IPS-18c (cell line): ENCODE results near the gene HIPK4.
"Not testable (repeated sequence)": the region's sequence is repeated elsewhere in the genome, so short reads cannot be mapped to it uniquely, and the experiment has no call there.

Experiments used
- H3K4me3 ChIP-seq: 2 replicates; pipeline ENCODE4 v1.7.0; 2013; ENCODE audit warnings: low read depth, mild to moderate bottlenecking, low read length, moderate library complexity; ENCODE audit not compliant: insufficient read depth
- H3K9me3 ChIP-seq: one replicate; pipeline ENCODE4 v1.6.1; 2013; ENCODE audit warnings: mild to moderate bottlenecking, low read length, moderate library complexity; ENCODE audit not compliant: control insufficient read depth, insufficient read depth

Gene HIPK4

GRCh38 chr19:40335855-40336600, 54.0 kb downstream of the HIPK4 start:
- Histone ChIP-seq H3K9me3 (no peaks in the 10 kb centered on the region), H3K4me3 (no peak overlapping the region)

DNA sequence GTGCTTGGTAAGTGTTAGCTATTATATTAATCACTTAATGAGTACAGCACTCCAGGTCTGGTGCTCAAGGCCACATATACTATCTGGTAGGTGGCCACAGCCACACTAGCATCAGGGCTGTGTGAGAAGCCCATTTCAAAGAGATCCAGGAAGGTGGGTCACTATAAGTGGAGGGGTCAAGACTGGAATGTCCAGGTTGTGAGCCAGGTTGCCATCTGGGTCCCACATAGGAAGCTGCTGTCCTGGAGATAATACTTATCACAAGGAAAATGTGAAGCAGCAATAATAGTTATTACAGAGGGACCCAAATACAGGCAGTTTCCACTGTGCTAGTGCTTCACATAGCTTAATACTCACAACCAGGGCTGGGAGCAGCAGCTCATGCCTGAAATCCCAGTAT, 54.9 kb downstream of the HIPK4 start:
- no peak overlapping the region for H3K4me3 ChIP-seq
- no peaks in the 10 kb centered on the region for H3K9me3 ChIP-seq

- not testable (repeated sequence) for H3K4me3 ChIP-seq, H3K9me3 ChIP-seq
Measured at GRCh38 chr19:40333083-40333482, 56.9 kb downstream of the HIPK4 start.

DNA sequence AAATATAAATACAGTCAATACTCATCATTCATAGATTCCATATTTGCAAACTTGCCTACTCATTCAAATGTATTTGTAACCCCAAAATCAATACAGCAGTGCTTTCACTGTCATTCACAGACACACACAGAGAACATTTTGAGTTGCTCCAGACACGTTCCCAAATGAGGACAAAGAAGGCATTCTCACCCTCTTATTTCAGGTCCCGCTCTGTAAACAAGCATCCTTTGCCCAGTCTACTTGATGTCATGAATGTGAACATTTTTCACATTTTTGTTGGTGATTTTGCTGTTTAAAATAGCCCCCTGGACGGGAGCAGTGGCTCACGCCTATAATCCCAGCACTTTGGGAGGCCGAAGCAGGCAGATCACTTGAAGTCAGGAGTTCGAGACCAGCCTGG, 57.3 kb downstream of the HIPK4 start:
- no peak overlapping the region for H3K4me3 ChIP-seq

GRCh38 chr19:40331052-40331451, 58.9 kb downstream of the HIPK4 start:
- Histone ChIP-seq H3K9me3 (no peaks in the 10 kb centered on the region), H3K4me3 (no peak overlapping the region)

More for the DNA sequence above, 57.3 kb downstream of the HIPK4 start:
- no peaks in the 10 kb centered on the region for H3K9me3 ChIP-seq
